SK-N-MC (cell line): ENCODE results near the gene TREML4.

Source experiments
- DNase-seq: peaks from one replicate; pipeline ENCODE4 v3.0.0-alpha.2; 2011; ENCODE audit warnings: low read depth, low spot score
- H3K27ac ChIP-seq: fragments of 200-600 bp; sonication (generic); 2 replicates; pipeline ENCODE4 v1.5.1; 2016; ENCODE audit warnings: mixed run types
- H3K36me3 ChIP-seq: fragments of 200-600 bp; sonication (generic); 2 replicates; pipeline ENCODE4 v1.6.1; 2017; ENCODE audit warnings: antibody characterized with exemption, low read length, mixed read lengths; ENCODE audit not compliant: insufficient read depth
- H3K4me3 ChIP-seq: fragments of 200-600 bp; sonication (generic); 2 replicates; pipeline ENCODE4 v1.5.1; 2016
- H3K9ac ChIP-seq: fragments of 200-600 bp; sonication (generic); 2 replicates; pipeline ENCODE4 v1.8.0; 2017; ENCODE audit warnings: mixed run types, mixed read lengths; ENCODE audit not compliant: insufficient read length
- H3K9me3 ChIP-seq: fragments of 200-600 bp; sonication (generic); 2 replicates; pipeline ENCODE4 v1.6.1; 2017; ENCODE audit warnings: low read depth, mild to moderate bottlenecking, antibody characterized with exemption, low read length, moderate library complexity, mixed read lengths
- EZH2 ChIP-seq: fragments of 200-600 bp; sonication (generic); IDR thresholded peaks from one replicate; pipeline ENCODE4 v1.6.1; 2017; ENCODE audit warnings: antibody characterized with exemption
- FOXP2 ChIP-seq: optimal IDR thresholded peaks from 2 replicates; pipeline ENCODE3; 2011; ENCODE audit warnings: mild to moderate bottlenecking, moderate library complexity; ENCODE audit not compliant: insufficient read depth; ENCODE audit errors: extremely low read length, control extremely low read depth
- POLR2AphosphoS5 ChIP-seq: IDR thresholded peaks from 2 replicates; pipeline ENCODE4 v1.6.1; 2012; ENCODE audit warnings: mild to moderate bottlenecking, low read depth, low read length, borderline replicate concordance

Gene TREML4

GRCh38 chr6:41222045-41222444 lies 6.1 kb upstream of the TREML4 start:
- no peak for TF ChIP-seq EZH2
- no peak for TF ChIP-seq FOXP2
- no peak for TF ChIP-seq POLR2AphosphoS5
- Histone ChIP-seq H3K27ac (no peak overlapping the region), H3K9ac (no peak overlapping the region)

DNA sequence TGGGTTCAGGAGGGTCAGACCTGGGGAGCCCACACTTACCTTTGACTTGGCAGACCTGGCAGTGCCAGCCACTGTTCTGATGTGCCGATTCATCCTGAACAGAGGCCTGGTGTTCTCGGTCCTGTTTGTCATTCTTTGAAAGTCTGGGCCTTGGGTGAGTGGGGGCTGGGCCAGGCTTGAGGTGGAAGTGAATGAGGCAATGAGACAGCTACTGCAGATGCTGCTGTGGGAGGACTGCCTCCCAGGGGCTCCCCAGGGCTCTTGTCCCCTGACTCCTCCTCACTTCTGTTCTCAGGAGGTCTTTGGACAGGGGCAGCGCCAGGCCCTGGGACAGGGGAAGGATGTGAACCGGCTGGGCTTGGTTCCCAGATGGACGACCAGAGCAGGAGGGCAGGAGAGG lies 5.6 kb upstream of the TREML4 start:
- Histone ChIP-seq H3K36me3 (no peaks in the 10 kb centered on the region), H3K9ac (no peak overlapping the region), H3K9me3 (no peaks in the 10 kb centered on the region; the same call in 1 of the 2 replicates), H3K4me3 (no peak overlapping the region), H3K27ac (no peak overlapping the region)
- DNase-seq, result no peak
- no peak for TF ChIP-seq FOXP2
- no peak for TF ChIP-seq EZH2
- TF ChIP-seq POLR2AphosphoS5, result no peak

More at GRCh38 chr6:41222045-41222444, 6.1 kb upstream of the TREML4 start:
- Histone ChIP-seq H3K36me3 (no peaks in the 10 kb centered on the region), H3K4me3 (no peak overlapping the region), H3K9me3 (no peaks in the 10 kb centered on the region; the same call in 1 of the 2 replicates)
- DNase-seq, result no peak

DNA sequence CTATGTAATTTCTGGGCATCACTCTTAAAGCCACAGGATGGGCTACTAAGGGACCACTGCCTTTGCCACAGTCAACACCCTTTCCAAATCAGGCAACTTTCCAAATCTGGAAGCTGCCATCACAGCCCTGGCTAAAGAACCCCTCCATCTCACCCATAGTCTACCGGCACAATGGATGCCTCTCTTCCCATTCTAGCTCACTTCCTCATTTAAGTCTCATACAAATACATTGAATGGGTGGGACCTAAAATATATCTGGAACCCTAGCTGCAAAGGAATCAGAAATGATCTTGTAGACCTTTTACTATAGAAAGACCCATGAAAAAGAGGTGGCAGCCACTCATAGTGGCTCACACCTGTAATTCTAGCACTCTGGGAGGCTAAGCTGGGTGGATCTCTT lies 3.3 kb upstream of the TREML4 start:
- Histone ChIP-seq H3K4me3 (no peak overlapping the region), H3K9ac (no peak overlapping the region), H3K27ac (no peak overlapping the region), H3K9me3 (no peaks in the 10 kb centered on the region; the same call in 1 of the 2 replicates), H3K36me3 (no peaks in the 10 kb centered on the region)
- TF ChIP-seq POLR2AphosphoS5 (no peak), FOXP2 (no peak), EZH2 (no peak)
- no peak for DNase-seq

GRCh38 chr6:41226752-41227151 lies 1.4 kb upstream of the TREML4 start:
- no peak overlapping the region for H3K4me3 ChIP-seq
- no peak for DNase-seq
- H3K27ac ChIP-seq, result no peak overlapping the region
- H3K36me3 ChIP-seq, result no peaks in the 10 kb centered on the region
- TF ChIP-seq POLR2AphosphoS5 (no peak), FOXP2 (no peak), EZH2 (no peak)
- H3K9ac ChIP-seq, result no peak overlapping the region
- no peaks in the 10 kb centered on the region for H3K9me3 ChIP-seq

DNA sequence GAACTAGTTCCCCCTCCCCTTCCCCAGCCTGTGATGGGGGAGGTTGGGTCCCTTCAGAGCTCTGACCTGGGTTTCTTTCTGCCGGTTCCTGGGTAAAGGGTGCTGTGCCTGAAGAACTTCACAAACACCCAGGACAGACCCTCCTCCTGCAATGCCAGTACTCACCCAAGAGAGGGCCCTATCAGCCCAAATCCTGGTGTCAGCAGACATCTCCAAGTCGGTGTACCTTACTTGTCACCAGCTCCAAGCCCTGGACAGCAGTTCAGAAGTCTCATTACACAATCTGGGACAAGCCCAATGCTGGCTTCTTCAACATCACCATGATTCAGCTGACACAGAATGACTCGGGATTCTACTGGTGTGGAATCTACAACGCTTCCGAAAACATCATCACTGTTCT lies 467 bp downstream of the TREML4 start:
- Histone ChIP-seq H3K9me3 (no peaks in the 10 kb centered on the region), H3K27ac (no peak overlapping the region), H3K4me3 (no peak overlapping the region), H3K9ac (no peak overlapping the region), H3K36me3 (no peaks in the 10 kb centered on the region)
- TF ChIP-seq FOXP2 (no peak), POLR2AphosphoS5 (no peak), EZH2 (no peak)
- DNase-seq, result no peak

DNA sequence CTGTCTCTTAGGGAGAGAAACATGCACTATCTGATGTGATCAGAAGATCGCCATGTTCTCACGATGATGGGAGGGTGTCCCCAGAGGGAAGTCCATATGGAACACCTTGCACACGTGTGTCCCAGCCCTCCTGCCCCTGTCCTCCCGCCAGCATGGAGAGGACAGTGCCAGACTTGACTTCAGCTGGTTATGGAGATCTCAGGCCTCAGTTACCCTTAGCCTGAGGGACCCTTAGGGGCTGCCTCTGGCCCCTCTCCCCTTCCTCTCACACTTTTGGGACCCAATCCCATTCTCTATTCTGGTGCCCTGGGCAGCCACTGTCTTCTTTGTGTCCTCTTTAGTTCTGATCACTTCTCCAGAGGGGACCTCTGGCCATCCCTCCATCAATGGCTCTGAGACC lies 1.6 kb downstream of the TREML4 start:
- Histone ChIP-seq H3K9ac (no peak overlapping the region), H3K9me3 (no peaks in the 10 kb centered on the region), H3K27ac (no peak overlapping the region), H3K36me3 (no peaks in the 10 kb centered on the region), H3K4me3 (no peak overlapping the region)
- no peak for DNase-seq
- TF ChIP-seq FOXP2 (no peak), EZH2 (no peak), POLR2AphosphoS5 (no peak)

DNA sequence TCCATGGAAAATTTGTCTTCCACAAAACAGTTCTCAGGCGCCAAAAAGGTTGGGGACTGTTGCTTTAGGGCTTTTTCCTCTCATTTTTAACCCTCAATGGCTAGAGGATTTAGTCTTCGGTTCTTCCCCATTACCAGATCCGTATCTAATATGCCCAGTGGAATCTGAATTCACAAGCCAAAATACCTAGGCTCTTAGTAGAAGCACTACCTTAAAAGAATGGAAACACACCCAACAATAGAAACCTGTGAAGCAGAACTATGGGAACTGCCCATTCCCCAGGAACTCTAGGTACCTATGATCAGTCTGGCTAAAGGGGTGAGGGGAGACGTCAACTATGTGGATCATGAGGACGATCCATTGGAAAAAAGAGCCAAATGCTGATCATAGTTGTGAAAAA lies 3.1 kb downstream of the TREML4 start:
- Histone ChIP-seq H3K4me3 (no peak overlapping the region), H3K27ac (no peak overlapping the region), H3K9ac (no peak overlapping the region), H3K9me3 (no peaks in the 10 kb centered on the region), H3K36me3 (no peaks in the 10 kb centered on the region)
- DNase-seq, result no peak
- TF ChIP-seq POLR2AphosphoS5 (no peak), EZH2 (no peak), FOXP2 (no peak)

DNA sequence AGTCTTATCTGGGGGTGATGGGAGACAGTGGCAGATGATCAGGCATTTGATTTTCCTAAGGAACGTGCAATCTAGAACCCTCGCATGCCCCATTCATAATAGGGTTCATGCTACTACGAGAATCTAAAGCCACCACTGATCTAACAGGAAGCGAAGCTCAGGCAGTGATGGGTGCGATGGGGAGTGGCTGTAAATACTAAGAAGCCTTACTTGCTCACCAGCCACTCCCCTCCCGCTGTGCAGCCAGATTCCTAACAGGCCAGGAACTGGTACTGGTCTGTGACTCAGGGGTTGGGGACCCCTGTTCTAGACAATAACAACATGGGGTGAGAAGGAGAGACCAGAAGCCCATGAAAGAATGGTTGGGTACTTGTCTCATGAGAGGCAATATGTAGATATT lies 4.5 kb downstream of the TREML4 start:
- Histone ChIP-seq H3K9me3 (no peaks in the 10 kb centered on the region), H3K27ac (no peak overlapping the region), H3K9ac (no peak overlapping the region), H3K36me3 (no peaks in the 10 kb centered on the region), H3K4me3 (no peak overlapping the region)
- no peak for TF ChIP-seq FOXP2
- no peak for TF ChIP-seq EZH2
- no peak for TF ChIP-seq POLR2AphosphoS5
- DNase-seq, result no peak

DNA sequence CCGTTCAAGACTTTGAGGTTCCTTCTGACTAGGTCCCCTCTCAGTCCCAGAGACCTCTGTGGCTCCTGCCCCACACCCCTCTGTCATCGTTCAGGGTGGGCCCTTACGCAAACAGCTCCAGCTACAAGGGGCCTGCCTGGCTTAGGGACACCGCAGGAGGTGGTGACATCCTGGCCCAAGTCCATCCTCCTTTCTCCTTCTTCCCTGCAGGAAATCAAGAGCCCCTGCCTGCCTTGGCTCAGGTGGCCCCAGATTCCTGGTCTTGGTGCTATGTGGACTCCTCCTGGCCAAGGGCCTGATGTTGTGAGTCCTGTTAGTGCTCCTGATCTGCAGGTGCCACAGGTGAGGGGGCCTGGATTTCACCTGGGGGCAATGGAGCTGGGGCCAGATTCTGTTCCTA lies 8.1 kb downstream of the TREML4 start:
- H3K4me3 ChIP-seq, result no peak overlapping the region
- no peaks in the 10 kb centered on the region for H3K36me3 ChIP-seq
- no peak overlapping the region for H3K9ac ChIP-seq
- H3K27ac ChIP-seq, result no peak overlapping the region
- DNase-seq, result no peak
- H3K9me3 ChIP-seq, result no peaks in the 10 kb centered on the region
- TF ChIP-seq EZH2, result no peak
- TF ChIP-seq FOXP2, result no peak
- TF ChIP-seq POLR2AphosphoS5, result no peak

DNA sequence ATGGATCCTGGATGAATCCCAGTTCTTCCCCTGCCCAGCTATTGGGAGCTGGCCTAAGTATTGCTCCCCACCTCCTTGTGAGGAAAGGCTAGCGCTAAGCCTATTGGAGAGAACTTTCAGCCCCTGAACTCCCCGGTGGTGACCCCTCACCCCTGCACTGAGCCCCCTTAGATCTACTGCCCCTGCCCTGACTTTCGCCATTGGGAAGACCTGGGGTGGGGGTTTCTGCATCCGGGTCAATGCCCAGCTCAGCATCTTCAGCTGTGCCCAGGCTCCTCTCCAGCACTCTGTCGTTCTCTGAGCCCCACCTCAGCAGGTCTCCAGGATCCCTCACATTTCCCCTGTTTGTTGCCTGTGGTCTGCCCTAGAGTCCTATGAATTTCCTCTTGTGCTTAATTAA lies 9.0 kb downstream of the TREML4 start:
- no peak overlapping the region for H3K4me3 ChIP-seq
- no peaks in the 10 kb centered on the region for H3K36me3 ChIP-seq
- H3K27ac ChIP-seq, result no peak overlapping the region
- H3K9ac ChIP-seq, result no peak overlapping the region
- no peaks in the 10 kb centered on the region for H3K9me3 ChIP-seq
- DNase-seq, result no peak
- TF ChIP-seq FOXP2, result no peak
